EH (cell line): ENCODE measurements around the gene TRAF3IP1.
A peak's percentile ranks its signal among the peaks of the same experiment; 100 is the strongest.
"Not testable (repeated sequence)": the region's sequence is repeated elsewhere in the genome, so short reads cannot be mapped to it uniquely, and the experiment has no call there.

Source experiments
- DNase-seq: peaks from one replicate; pipeline ENCODE4 v3.0.0-alpha.2; 2015; ENCODE audit warnings: low read depth

Gene TRAF3IP1

GRCh38 chr2:238320246-238320647, at the start of gene TRAF3IP1:
TRAF3IP1 (plus strand) TSS chr2:238320518; CDS start chr2:238320663, 145 bp downstream.
- peak; percentile 91 for DNase-seq

GRCh38 chr2:238270606-238271005, 49.7 kb upstream of the TRAF3IP1 start:
- no peak for DNase-seq

- no peak for DNase-seq
These were observed 49.2 kb upstream of the TRAF3IP1 start for GRCh38 chr2:238271061-238271554.

GRCh38 chr2:238271686-238272085, 48.6 kb upstream of the TRAF3IP1 start:
- peak; percentile 35 for DNase-seq

- no peak for DNase-seq
These were observed 48.2 kb upstream of the TRAF3IP1 start for GRCh38 chr2:238272156-238272555.

GRCh38 chr2:238273433-238273832, 46.9 kb upstream of the TRAF3IP1 start:
- DNase-seq, result not testable (repeated sequence)

GRCh38 chr2:238274152-238274865, 46.0 kb upstream of the TRAF3IP1 start:
- DNase-seq, result no peak

GRCh38 chr2:238277695-238278094, 42.6 kb upstream of the TRAF3IP1 start:
- DNase-seq, result no peak

- DNase-seq, result no peak
These were observed 41.5 kb upstream of the TRAF3IP1 start for GRCh38 chr2:238278626-238279323.

- DNase-seq, result no peak
These were observed 41.0 kb upstream of the TRAF3IP1 start for GRCh38 chr2:238279324-238279682.

GRCh38 chr2:238280083-238280825, 40.1 kb upstream of the TRAF3IP1 start:
- DNase-seq, result no peak

- no peak for DNase-seq
These were observed 38.4 kb upstream of the TRAF3IP1 start for GRCh38 chr2:238281826-238282480.

GRCh38 chr2:238282861-238283738, 37.2 kb upstream of the TRAF3IP1 start:
- no peak for DNase-seq

- no peak for DNase-seq
These were observed 35.4 kb upstream of the TRAF3IP1 start for GRCh38 chr2:238284802-238285515.

GRCh38 chr2:238285653-238286082, 34.6 kb upstream of the TRAF3IP1 start:
- peak; percentile 98 for DNase-seq

GRCh38 chr2:238286095-238286494, 34.2 kb upstream of the TRAF3IP1 start:
- DNase-seq, result no peak

- DNase-seq, result peak; percentile 80
These were observed 33.8 kb upstream of the TRAF3IP1 start for GRCh38 chr2:238286551-238286950.

GRCh38 chr2:238286987-238287736, 33.2 kb upstream of the TRAF3IP1 start:
- peak; percentile 14 for DNase-seq
